K562 (cell line): ENCODE data around the gene TEX9. TPM values are rescaled to one million over a fixed set of nuclear protein-coding genes. Genes with fewer than 3 reads are reported as not detected.

ENCODE experiments used
- CXXC5 ChIP-seq: fragments of 250-450 bp; sonication (Bioruptor Pico); IDR thresholded peaks from 2 replicates; pipeline ENCODE4 v1.8.0; 2022; ENCODE audit warnings: inconsistent platforms, mild to moderate bottlenecking, moderate library complexity
- FOXA1 ChIP-seq: fragments of 450-650 bp; IDR thresholded peaks from 2 replicates; pipeline ENCODE4 v1.6.1; 2016; ENCODE audit warnings: mild to moderate bottlenecking, borderline replicate concordance
- GTF2E2 ChIP-seq: fragments of 200-800 bp; sonication (Bioruptor generic); IDR thresholded peaks from 2 replicates; pipeline ENCODE4 v1.6.1; 2016; ENCODE audit warnings: missing genetic modification characterization, missing compliant biosample characterization
- NCOR1 ChIP-seq: fragments of 450-650 bp; IDR thresholded peaks from 2 replicates; pipeline ENCODE4 v1.6.1; 2016; ENCODE audit warnings: mild to moderate bottlenecking, moderate library complexity
- NR2C2 ChIP-seq, 2 experiments: fragments of 200-800 bp in 1 of 2; sonication (Bioruptor generic) in 1 of 2; sonication (generic) in 1 of 2; formaldehyde crosslinking in 1 of 2; IDR thresholded peaks; 2 replicates each; pipeline versions ENCODE4 v1.6.1 to v1.8.0; 2016 to 2022; ENCODE audit warnings: mild to moderate bottlenecking in 1 of 2, missing compliant biosample characterization in 1 of 2, missing genetic modification characterization in 1 of 2, missing genetic modification reagents in 1 of 2
- NR3C1 ChIP-seq: sonication (generic); formaldehyde crosslinking; IDR thresholded peaks from 2 replicates; pipeline ENCODE4 v1.8.1; 2022; ENCODE audit warnings: missing genetic modification reagents
- PTBP1 ChIP-seq: fragments of 200-400 bp; formaldehyde crosslinking; IDR thresholded peaks from 2 replicates; pipeline ENCODE4 v1.6.1; 2017; ENCODE audit warnings: low read depth, low read length
- RBFOX2 ChIP-seq: fragments of 200-400 bp; formaldehyde crosslinking; IDR thresholded peaks from 2 replicates; pipeline ENCODE4 v1.6.1; 2017; ENCODE audit warnings: low read depth, mild to moderate bottlenecking, low read length, moderate library complexity
- TCF7L2 ChIP-seq: fragments of 150-350 bp; IDR thresholded peaks from 2 replicates; pipeline ENCODE4 v1.6.1; 2016; ENCODE audit warnings: low read depth, mild to moderate bottlenecking, low read length, moderate library complexity
- TCFL5 ChIP-seq: fragments of 250-450 bp; sonication (Bioruptor Pico); conservative IDR thresholded peaks from 2 replicates; pipeline ENCODE4 v1.6.1; 2021; ENCODE audit warnings: mild to moderate bottlenecking, moderate library complexity, matching md5 sums
- ZNF354B ChIP-seq: fragments of 250-450 bp; sonication (Bioruptor Pico); IDR thresholded peaks from 2 replicates; pipeline ENCODE4 v1.4.0; 2020
- ZNF41 ChIP-seq: fragments of 250-450 bp; sonication (Bioruptor Pico); conservative IDR thresholded peaks from 2 replicates; pipeline ENCODE4 v1.4.0; 2020; ENCODE audit warnings: mild to moderate bottlenecking
- ZNF431 ChIP-seq: sonication (generic); formaldehyde crosslinking; IDR thresholded peaks from 2 replicates; pipeline ENCODE4 v1.8.0; 2022; ENCODE audit warnings: mild to moderate bottlenecking, missing genetic modification reagents
- ZNF717 ChIP-seq: fragments of 250-450 bp; sonication (Bioruptor Pico); IDR thresholded peaks from 2 replicates; pipeline ENCODE4 v1.5.0; 2021
- ZNF75A ChIP-seq: fragments of 450-650 bp; formaldehyde crosslinking; IDR thresholded peaks from 2 replicates; pipeline ENCODE4 v1.4.0; 2020; ENCODE audit warnings: mild to moderate bottlenecking
- polyA plus RNA-seq, 8 experiments: library from polyadenylated mRNA; depleted of rRNA in 4 of 8; stranded (reverse) in 5 of 8; unstranded in 3 of 8; fragments of >200 nt; fragmentation: Nextera tagmentation in 2 of 8; fragmentation: Illumina TruSeq in 1 of 8; extraction: Ambion mirVana in 2 of 8; extraction: Trizol in 1 of 8; gene quantifications; 2 replicates each; pipeline versions ENCODE4 v1.2.1 to v1.2.3, GENCODE V29; 2011 to 2014; ENCODE audit warnings: inconsistent platforms in 1 of 8, missing spikeins in 1 of 8
- total RNA-seq, 7 experiments: library from RNA; depleted of rRNA in 6 of 7; stranded (reverse); fragments of >200 nt in 6 of 7; fragmentation: Illumina TruSeq in 2 of 7; extraction: Trizol in 2 of 7; gene quantifications; 2 replicates each; pipeline versions ENCODE4 v1.2.1 to v1.2.3, GENCODE V29; 2011 to 2021; ENCODE audit warnings: low replicate concordance in 1 of 7
- TF ChIP-seq, protein P1 (sequence below): fragments of 450-650 bp; formaldehyde crosslinking; IDR thresholded peaks from 2 replicates; pipeline ENCODE4 v1.4.0; 2022; ENCODE audit warnings: missing genetic modification characterization
- TF ChIP-seq, protein P2 (sequence below): fragments of 250-450 bp; sonication (Bioruptor Pico); IDR thresholded peaks from 2 replicates; pipeline ENCODE4 v1.4.0; 2020; ENCODE audit warnings: mild to moderate bottlenecking, moderate library complexity
- TF ChIP-seq, protein P3 (sequence below), 3 experiments: fragments of 200-800 bp in 1 of 3; fragments of 250-450 bp in 1 of 3; fragments of 450-650 bp in 1 of 3; sonication (Bioruptor Pico) in 1 of 3; sonication (Bioruptor generic) in 1 of 3; formaldehyde crosslinking in 1 of 3; IDR thresholded peaks; 2 replicates each; pipeline versions ENCODE4 v1.6.1 to v1.8.0; 2016 to 2022; ENCODE audit warnings: mild to moderate bottlenecking in 2 of 3, missing genetic modification characterization in 2 of 3, missing compliant biosample characterization in 1 of 3, moderate library complexity in 1 of 3
- TF ChIP-seq, protein P4 (sequence below): fragments of 450-650 bp; IDR thresholded peaks from 2 replicates; pipeline ENCODE4 v1.6.1; 2016; ENCODE audit warnings: low read depth, mild to moderate bottlenecking, moderate library complexity

TEX9 gene
- total and polyA plus RNA-seq, 9 of the 15 experiments (the other 6 are each of a cell fraction or from before 2014, with no cell fraction given), result 0.93 to 3.6 (median 2.4) TPM

DNA sequence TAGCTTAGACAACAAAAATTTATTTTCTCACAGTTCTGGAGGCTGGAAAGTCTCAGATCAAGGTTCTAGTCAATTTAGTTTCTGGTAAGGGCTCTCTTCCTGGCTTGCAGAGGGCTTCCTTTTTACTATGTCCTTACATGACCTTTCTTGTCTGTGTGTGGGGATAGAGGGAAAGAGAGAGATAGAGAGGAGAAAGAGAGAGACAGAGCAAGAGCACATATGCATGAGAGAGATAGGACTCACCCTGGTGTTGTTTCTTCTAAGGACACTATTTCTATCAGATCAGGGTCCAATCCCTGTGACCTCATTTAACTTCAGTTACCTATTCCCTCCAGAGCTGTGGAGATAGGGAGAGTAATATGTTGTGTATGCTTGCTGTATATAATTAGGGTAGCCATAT lies 44.9 kb upstream of the TEX9 start (continued):
- TF ChIP-seq, protein P1, sequence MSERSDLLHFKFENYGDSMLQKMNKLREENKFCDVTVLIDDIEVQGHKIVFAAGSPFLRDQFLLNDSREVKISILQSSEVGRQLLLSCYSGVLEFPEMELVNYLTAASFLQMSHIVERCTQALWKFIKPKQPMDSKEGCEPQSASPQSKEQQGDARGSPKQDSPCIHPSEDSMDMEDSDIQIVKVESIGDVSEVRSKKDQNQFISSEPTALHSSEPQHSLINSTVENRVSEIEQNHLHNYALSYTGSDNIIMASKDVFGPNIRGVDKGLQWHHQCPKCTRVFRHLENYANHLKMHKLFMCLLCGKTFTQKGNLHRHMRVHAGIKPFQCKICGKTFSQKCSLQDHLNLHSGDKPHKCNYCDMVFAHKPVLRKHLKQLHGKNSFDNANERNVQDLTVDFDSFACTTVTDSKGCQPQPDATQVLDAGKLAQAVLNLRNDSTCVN, result no peak
- TF ChIP-seq PTBP1 (no peak), NCOR1 (peak; percentile 93), NR3C1 (CRISPR knock-in tag) (no peak), ZNF431 (CRISPR knock-in tag) (no peak), ZNF75A (CRISPR knock-in tag) (no peak), NR2C2 (CRISPR knock-in tag; IDR thresholded peaks at IDR 0.05) (no peak), NR2C2 (tag; IDR thresholded peaks at IDR 0.05) (no peak), FOXA1 (no peak), ZNF41 (CRISPR knock-in tag) (no peak), TCF7L2 (no peak), RBFOX2 (no peak), CXXC5 (CRISPR knock-in tag) (no peak), GTF2E2 (no peak), TCFL5 (CRISPR knock-in tag) (no peak), ZNF717 (CRISPR knock-in tag) (no peak), ZNF354B (CRISPR knock-in tag) (no peak)
- TF ChIP-seq, protein P2, sequence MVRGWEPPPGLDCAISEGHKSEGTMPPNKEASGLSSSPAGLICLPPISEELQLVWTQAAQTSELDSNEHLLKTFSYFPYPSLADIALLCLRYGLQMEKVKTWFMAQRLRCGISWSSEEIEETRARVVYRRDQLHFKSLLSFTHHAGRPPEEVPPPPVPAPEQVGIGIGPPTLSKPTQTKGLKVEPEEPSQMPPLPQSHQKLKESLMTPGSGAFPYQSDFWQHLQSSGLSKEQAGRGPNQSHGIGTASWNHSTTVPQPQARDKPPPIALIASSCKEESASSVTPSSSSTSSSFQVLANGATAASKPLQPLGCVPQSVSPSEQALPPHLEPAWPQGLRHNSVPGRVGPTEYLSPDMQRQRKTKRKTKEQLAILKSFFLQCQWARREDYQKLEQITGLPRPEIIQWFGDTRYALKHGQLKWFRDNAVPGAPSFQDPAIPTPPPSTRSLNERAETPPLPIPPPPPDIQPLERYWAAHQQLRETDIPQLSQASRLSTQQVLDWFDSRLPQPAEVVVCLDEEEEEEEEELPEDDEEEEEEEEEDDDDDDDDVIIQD, result no peak
- TF ChIP-seq, protein P3, sequence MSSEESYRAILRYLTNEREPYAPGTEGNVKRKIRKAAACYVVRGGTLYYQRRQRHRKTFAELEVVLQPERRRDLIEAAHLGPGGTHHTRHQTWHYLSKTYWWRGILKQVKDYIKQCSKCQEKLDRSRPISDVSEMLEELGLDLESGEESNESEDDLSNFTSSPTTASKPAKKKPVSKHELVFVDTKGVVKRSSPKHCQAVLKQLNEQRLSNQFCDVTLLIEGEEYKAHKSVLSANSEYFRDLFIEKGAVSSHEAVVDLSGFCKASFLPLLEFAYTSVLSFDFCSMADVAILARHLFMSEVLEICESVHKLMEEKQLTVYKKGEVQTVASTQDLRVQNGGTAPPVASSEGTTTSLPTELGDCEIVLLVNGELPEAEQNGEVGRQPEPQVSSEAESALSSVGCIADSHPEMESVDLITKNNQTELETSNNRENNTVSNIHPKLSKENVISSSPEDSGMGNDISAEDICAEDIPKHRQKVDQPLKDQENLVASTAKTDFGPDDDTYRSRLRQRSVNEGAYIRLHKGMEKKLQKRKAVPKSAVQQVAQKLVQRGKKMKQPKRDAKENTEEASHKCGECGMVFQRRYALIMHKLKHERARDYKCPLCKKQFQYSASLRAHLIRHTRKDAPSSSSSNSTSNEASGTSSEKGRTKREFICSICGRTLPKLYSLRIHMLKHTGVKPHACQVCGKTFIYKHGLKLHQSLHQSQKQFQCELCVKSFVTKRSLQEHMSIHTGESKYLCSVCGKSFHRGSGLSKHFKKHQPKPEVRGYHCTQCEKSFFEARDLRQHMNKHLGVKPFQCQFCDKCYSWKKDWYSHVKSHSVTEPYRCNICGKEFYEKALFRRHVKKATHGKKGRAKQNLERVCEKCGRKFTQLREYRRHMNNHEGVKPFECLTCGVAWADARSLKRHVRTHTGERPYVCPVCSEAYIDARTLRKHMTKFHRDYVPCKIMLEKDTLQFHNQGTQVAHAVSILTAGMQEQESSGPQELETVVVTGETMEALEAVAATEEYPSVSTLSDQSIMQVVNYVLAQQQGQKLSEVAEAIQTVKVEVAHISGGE (CRISPR knock-in tag; IDR thresholded peaks at IDR 0.05), result 0 out of 6 replicates have a peak, but pooled peaks of 1 of the 3 experiments have one; percentile 29
- TF ChIP-seq, protein P4, sequence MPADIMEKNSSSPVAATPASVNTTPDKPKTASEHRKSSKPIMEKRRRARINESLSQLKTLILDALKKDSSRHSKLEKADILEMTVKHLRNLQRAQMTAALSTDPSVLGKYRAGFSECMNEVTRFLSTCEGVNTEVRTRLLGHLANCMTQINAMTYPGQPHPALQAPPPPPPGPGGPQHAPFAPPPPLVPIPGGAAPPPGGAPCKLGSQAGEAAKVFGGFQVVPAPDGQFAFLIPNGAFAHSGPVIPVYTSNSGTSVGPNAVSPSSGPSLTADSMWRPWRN, result no peak
